Measurements from ENCODE around the gene IFRD2.

DNA sequence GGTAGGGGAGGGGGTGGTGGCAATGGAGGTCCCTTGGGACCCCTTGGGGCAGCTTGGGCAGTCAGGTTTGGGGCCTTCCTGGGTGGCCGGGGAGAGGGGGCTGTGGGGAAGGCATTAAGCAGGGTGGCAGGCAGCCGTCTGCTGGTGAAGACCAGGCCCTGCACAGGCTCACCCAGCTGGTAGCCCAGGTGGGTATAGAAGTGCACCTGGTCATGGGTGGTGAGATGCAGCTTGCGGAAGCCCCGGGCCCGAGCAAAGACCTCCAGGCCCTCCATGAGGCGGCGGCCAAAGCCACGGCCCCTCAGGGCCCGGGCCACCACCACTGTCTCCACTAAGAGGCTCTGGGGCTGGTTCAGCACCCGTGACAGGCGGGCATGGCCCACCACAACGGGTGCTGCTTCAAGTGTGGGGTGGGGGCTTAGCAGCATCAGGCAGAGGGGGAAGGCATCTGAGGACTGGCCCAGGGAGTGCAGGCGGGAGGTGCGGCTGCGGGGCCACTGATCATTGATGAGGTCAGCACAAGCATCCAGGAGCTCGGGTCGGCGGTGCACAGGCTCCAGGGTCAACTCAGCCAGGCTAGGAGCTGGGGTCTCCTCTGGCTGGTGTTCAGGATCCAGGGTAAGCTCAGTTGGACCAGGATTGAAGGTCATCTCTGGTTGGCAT is 4.6 kb upstream of the IFRD2 start:
- TF ChIP-seq, protein P1, sequence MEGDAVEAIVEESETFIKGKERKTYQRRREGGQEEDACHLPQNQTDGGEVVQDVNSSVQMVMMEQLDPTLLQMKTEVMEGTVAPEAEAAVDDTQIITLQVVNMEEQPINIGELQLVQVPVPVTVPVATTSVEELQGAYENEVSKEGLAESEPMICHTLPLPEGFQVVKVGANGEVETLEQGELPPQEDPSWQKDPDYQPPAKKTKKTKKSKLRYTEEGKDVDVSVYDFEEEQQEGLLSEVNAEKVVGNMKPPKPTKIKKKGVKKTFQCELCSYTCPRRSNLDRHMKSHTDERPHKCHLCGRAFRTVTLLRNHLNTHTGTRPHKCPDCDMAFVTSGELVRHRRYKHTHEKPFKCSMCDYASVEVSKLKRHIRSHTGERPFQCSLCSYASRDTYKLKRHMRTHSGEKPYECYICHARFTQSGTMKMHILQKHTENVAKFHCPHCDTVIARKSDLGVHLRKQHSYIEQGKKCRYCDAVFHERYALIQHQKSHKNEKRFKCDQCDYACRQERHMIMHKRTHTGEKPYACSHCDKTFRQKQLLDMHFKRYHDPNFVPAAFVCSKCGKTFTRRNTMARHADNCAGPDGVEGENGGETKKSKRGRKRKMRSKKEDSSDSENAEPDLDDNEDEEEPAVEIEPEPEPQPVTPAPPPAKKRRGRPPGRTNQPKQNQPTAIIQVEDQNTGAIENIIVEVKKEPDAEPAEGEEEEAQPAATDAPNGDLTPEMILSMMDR (IDR thresholded peaks at IDR 0.05), result no peak
- TF ChIP-seq EP300 (IDR thresholded peaks at IDR 0.05) (no peak), POLR2A (IDR thresholded peaks at IDR 0.05) (no peak), POLR2AphosphoS5 (IDR thresholded peaks at IDR 0.05) (no peak)

Measured in sigmoid colon (tissue), 4 donors.